MCF 10A (cell line): ENCODE data around the gene C9orf50. TPM values are rescaled to one million over a fixed set of nuclear protein-coding genes. Genes with fewer than 3 reads are reported as not detected.

ENCODE experiments used
- BruUV-seq: library from RNA; stranded (reverse); fragments of 400-500 nt; replicated peaks from 2 replicates; lab custom pipeline; 2021; lab: Mats Ljungman, UMichigan
- CTCF ChIA-PET: fragments of 300-600 bp; sonication (Branson Sonifier 250); formaldehyde crosslinking; extraction: SDS; loops from one replicate; lab custom pipeline; 2021; ENCODE audit warnings: antibody characterized with exemption, inconsistent platforms; lab: Yijun Ruan, JAX
- POLR2A ChIA-PET: fragments of 300-600, 350-650 bp; sonication (Branson Sonifier 250); formaldehyde crosslinking; extraction: SDS; loops from one replicate; lab custom pipeline; 2020; ENCODE audit warnings: antibody characterized with exemption, inconsistent platforms; lab: Yijun Ruan, JAX
- DNase-seq: peaks from one replicate; pipeline ENCODE4 v3.0.0-alpha.2; 2018; ENCODE audit not compliant: unreplicated experiment
- H3K27ac Mint-ChIP-seq: one replicate; pipeline ENCODE4 v1.8.0; 2022; ENCODE audit warnings: mild to moderate bottlenecking, low read depth, mixed read lengths; ENCODE audit not compliant: unreplicated experiment
- H3K27me3 Mint-ChIP-seq: one replicate; pipeline ENCODE4 v1.8.0; 2022; ENCODE audit warnings: mixed read lengths; ENCODE audit not compliant: insufficient read depth, unreplicated experiment
- H3K36me3 Mint-ChIP-seq: one replicate; pipeline ENCODE4 v1.8.0; 2022; ENCODE audit warnings: mild to moderate bottlenecking, moderate library complexity, mixed read lengths; ENCODE audit not compliant: insufficient read depth, unreplicated experiment
- H3K4me1 Mint-ChIP-seq: one replicate; pipeline ENCODE4 v1.8.0; 2022; ENCODE audit warnings: mixed read lengths; ENCODE audit not compliant: insufficient read depth, unreplicated experiment
- H3K4me3 Mint-ChIP-seq: one replicate; pipeline ENCODE4 v1.8.0; 2022; ENCODE audit warnings: mild to moderate bottlenecking, moderate library complexity, mixed read lengths; ENCODE audit not compliant: unreplicated experiment
- H3K9me3 Mint-ChIP-seq: one replicate; pipeline ENCODE4 v1.8.0; 2022; ENCODE audit warnings: mixed read lengths; ENCODE audit not compliant: unreplicated experiment
- CTCF ChIP-seq: fragments of 200-600 bp; IDR thresholded peaks from one replicate; pipeline ENCODE4 v1.8.0; 2022; ENCODE audit warnings: antibody characterized with exemption, mild to moderate bottlenecking; ENCODE audit not compliant: unreplicated experiment
- intact Hi-C: fragments of 100-400 bp; cut with micrococcal nuclease; formaldehyde crosslinking; loops from 2 replicates; pipeline ENCODE4 v1.14.1; 2022
- total RNA-seq: library from RNA; stranded (reverse); gene quantifications from 2 replicates; pipeline ENCODE4 v1.2.3, GENCODE V29; 2022

Gene C9orf50
- total RNA-seq, 1 experiment from 2014 or later, result not detected

GRCh38 chr9:129586245-129586644, 34.7 kb downstream of the C9orf50 start:
- DNase-seq, result no peak
- POLR2A ChIA-PET, result interaction anchor here (0.6 kb wide), 1 partner anchor 202 kb away, joined by 3 read pairs; no protein-coding TSS in a partner anchor
- no peak overlapping the region for H3K27ac Mint-ChIP-seq

GRCh38 chr9:129585352-129585751, 35.5 kb downstream of the C9orf50 start:
- Mint-ChIP-seq H3K36me3 (no peaks in the 10 kb centered on the region), H3K4me1 (peaks cover 5% of the 10 kb centered on the region), H3K4me3 (no peak overlapping the region), H3K9me3 (no peaks in the 10 kb centered on the region), H3K27ac (no peak overlapping the region), H3K27me3 (no peaks in the 10 kb centered on the region)
- intact Hi-C loops, result no loop called here
- no TSS peak for BruUV-seq
- no peak for DNase-seq
- TF ChIP-seq CTCF, result no peak
- ChIA-PET CTCF (no interaction called here), POLR2A (no interaction called here)

More at GRCh38 chr9:129586245-129586644, 34.7 kb downstream of the C9orf50 start:
- CTCF ChIA-PET, result no interaction called here
- Mint-ChIP-seq H3K4me1 (peaks cover 5% of the 10 kb centered on the region), H3K9me3 (no peaks in the 10 kb centered on the region), H3K27me3 (no peaks in the 10 kb centered on the region), H3K36me3 (no peaks in the 10 kb centered on the region), H3K4me3 (no peak overlapping the region)
- intact Hi-C loops, result no loop called here
- no peak for TF ChIP-seq CTCF
- no TSS peak for BruUV-seq

GRCh38 chr9:129584136-129584535, 36.8 kb downstream of the C9orf50 start:
- H3K4me1 Mint-ChIP-seq, result peaks cover 5% of the 10 kb centered on the region
- intact Hi-C loops, result no loop called here
- H3K27ac Mint-ChIP-seq, result no peak overlapping the region
- BruUV-seq, result no TSS peak
- ChIA-PET POLR2A (interaction anchor here (0.7 to 1.1 kb wide), 2 partner anchors 9 to 14 kb away, joined by 3 to 4 read pairs; no protein-coding TSS in a partner anchor), CTCF (interaction anchor here (0.6 kb wide), 1 partner anchor 22 kb away, joined by 3 read pairs; no protein-coding TSS in a partner anchor)
- no peaks in the 10 kb centered on the region for H3K9me3 Mint-ChIP-seq
- no peaks in the 10 kb centered on the region for H3K36me3 Mint-ChIP-seq
- no peaks in the 10 kb centered on the region for H3K27me3 Mint-ChIP-seq
- DNase-seq, result peak; percentile 87
- H3K4me3 Mint-ChIP-seq, result no peak overlapping the region
- TF ChIP-seq CTCF, result no peak

- intact Hi-C loops, result no loop called here
These were observed 37.4 kb downstream of the C9orf50 start for GRCh38 chr9:129583308-129584038.

More at GRCh38 chr9:129583308-129584038, 37.4 kb downstream of the C9orf50 start:
- ChIA-PET POLR2A (interaction anchor here (0.7 kb wide), 2 partner anchors 13 to 356 kb away, joined by 3 read pairs; no protein-coding TSS in a partner anchor), CTCF (interaction anchor here (0.6 kb wide), 1 partner anchor 22 kb away, joined by 3 read pairs; no protein-coding TSS in a partner anchor)
- TF ChIP-seq CTCF, result no peak
- no peaks in the 10 kb centered on the region for H3K36me3 Mint-ChIP-seq
- H3K4me1 Mint-ChIP-seq, result peaks cover 5% of the 10 kb centered on the region
- H3K27me3 Mint-ChIP-seq, result no peaks in the 10 kb centered on the region
- H3K27ac Mint-ChIP-seq, result no peak overlapping the region
- H3K4me3 Mint-ChIP-seq, result no peak overlapping the region
- no peak for DNase-seq
- H3K9me3 Mint-ChIP-seq, result no peaks in the 10 kb centered on the region
- BruUV-seq, result no TSS peak
